ENCODE measurements around the gene CCR9. TPM values are rescaled to one million over a fixed set of nuclear protein-coding genes. Genes with fewer than 3 reads are reported as not detected.

CCR9 gene
- total and polyA plus RNA-seq, 3 donors from 2014 or later = 0.19 to 0.25 TPM; not detected in 1

- 83 to 93% methylated on average over 3 of the region's 3 CpGs for WGBS, 2 donors
Observed at GRCh38 chr3:45922039-45922326, 35.6 kb downstream of the CCR9 start.

DNA sequence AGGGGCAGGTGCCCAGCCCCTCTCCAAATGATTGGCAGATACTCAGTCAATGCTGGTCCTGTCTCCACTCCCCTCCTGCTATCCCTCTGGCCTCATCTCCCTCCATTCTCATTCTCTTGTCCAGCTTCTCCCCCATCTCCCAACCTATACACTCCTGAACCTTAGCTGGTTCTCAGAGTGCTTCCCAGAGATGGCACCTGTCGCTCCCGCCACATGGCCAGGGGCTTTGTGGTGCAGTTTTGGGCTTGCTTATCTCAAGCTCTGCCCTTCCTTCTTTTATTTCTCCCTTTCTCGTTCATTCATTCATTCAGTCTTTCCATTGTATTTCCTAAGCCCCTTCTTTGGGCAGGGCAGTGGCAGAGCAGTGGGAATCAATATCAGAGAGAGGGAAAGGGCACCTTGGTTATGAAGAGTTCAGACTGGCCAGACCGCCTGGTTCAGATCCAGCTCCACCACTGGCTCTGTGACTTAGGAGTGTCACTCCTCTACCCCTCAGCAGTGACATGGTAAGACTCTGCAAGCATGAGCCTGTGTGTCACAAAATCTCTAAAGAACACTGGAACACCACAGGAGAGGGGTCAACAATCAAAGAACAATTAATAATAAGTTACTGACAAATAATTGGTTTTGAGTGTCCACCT lies 36.7 kb downstream of the CCR9 start:
- intact Hi-C loops (cut with DNase I; ENCODE audit: low total_unique reads) = no loop called here
- Histone ChIP-seq H3K9me3 (no peaks in the 10 kb centered on the region), H3K4me1 (no peaks in the 10 kb centered on the region), H3K36me3 (ENCODE audit: low read depth, missing control alignments) (no peaks in the 10 kb centered on the region), H3K27ac (no peak overlapping the region), H3K27me3 (no peaks in the 10 kb centered on the region), H3K4me3 (no peak overlapping the region)
- TF ChIP-seq POLR2A (IDR thresholded peaks at IDR 0.05) = no peak
- TF ChIP-seq, protein P1, sequence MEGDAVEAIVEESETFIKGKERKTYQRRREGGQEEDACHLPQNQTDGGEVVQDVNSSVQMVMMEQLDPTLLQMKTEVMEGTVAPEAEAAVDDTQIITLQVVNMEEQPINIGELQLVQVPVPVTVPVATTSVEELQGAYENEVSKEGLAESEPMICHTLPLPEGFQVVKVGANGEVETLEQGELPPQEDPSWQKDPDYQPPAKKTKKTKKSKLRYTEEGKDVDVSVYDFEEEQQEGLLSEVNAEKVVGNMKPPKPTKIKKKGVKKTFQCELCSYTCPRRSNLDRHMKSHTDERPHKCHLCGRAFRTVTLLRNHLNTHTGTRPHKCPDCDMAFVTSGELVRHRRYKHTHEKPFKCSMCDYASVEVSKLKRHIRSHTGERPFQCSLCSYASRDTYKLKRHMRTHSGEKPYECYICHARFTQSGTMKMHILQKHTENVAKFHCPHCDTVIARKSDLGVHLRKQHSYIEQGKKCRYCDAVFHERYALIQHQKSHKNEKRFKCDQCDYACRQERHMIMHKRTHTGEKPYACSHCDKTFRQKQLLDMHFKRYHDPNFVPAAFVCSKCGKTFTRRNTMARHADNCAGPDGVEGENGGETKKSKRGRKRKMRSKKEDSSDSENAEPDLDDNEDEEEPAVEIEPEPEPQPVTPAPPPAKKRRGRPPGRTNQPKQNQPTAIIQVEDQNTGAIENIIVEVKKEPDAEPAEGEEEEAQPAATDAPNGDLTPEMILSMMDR (IDR thresholded peaks at IDR 0.05) = no peak
- no peak for DNase-seq
- 95 to 96% methylated on average over 4 of the region's 4 CpGs for WGBS, 2 donors

More at GRCh38 chr3:45922039-45922326, 35.6 kb downstream of the CCR9 start:
- no peak overlapping the region for H3K4me3 ChIP-seq
- no peaks in the 10 kb centered on the region for H3K9me3 ChIP-seq
- intact Hi-C loops (cut with DNase I; ENCODE audit: low total_unique reads) = no loop called here
- DNase-seq = no peak
- TF ChIP-seq POLR2A (IDR thresholded peaks at IDR 0.05) = no peak
- TF ChIP-seq, protein P1 (IDR thresholded peaks at IDR 0.05) = no peak
- H3K27me3 ChIP-seq = no peaks in the 10 kb centered on the region
- no peak overlapping the region for H3K27ac ChIP-seq
- no peaks in the 10 kb centered on the region for H3K36me3 ChIP-seq (ENCODE audit: low read depth, missing control alignments)
- H3K4me1 ChIP-seq = no peaks in the 10 kb centered on the region

DNA sequence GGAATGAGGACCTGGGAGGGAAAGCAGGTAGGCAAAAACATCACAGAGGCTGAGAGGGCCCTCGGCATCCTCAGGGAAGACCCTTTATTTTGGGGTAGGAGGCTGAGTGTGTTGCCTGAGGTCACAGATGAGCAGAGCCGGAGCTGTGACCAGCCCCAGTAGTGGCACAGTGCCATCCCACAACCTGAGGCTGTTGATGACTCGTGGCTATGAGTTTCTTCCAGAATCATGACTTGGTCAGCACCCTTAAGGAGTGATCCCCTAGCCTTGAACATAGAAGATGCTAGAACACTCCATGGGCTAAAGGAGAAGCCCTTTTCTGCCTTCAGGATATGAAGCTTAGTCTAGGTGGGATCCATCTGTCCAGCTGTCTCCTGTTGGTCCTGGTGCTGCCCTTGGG lies 37.4 kb downstream of the CCR9 start:
- H3K9me3 ChIP-seq = no peaks in the 10 kb centered on the region
- TF ChIP-seq POLR2A (IDR thresholded peaks at IDR 0.05) = no peak
- TF ChIP-seq, protein P1 (IDR thresholded peaks at IDR 0.05) = no peak
- no peak overlapping the region for H3K4me3 ChIP-seq
- no peaks in the 10 kb centered on the region for H3K4me1 ChIP-seq
- H3K27me3 ChIP-seq = no peaks in the 10 kb centered on the region
- 71 to 78% methylated on average over 3 of the region's 3 CpGs for WGBS, 2 donors
- H3K36me3 ChIP-seq (ENCODE audit: low read depth, missing control alignments) = no peaks in the 10 kb centered on the region
- no peak overlapping the region for H3K27ac ChIP-seq
- DNase-seq = no peak
- intact Hi-C loops (cut with DNase I; ENCODE audit: low total_unique reads) = no loop called here

GRCh38 chr3:45927881-45928280 lies 41.5 kb downstream of the CCR9 start:
- Histone ChIP-seq H3K4me1 (no peaks in the 10 kb centered on the region), H3K27ac (no peak overlapping the region), H3K9me3 (no peaks in the 10 kb centered on the region), H3K4me3 (no peak overlapping the region), H3K27me3 (no peaks in the 10 kb centered on the region), H3K36me3 (ENCODE audit: low read depth, missing control alignments) (no peaks in the 10 kb centered on the region)
- WGBS, 2 donors = 94 to 95% methylated on average over 2 of the region's 2 CpGs
- no peak for DNase-seq
- intact Hi-C loops (cut with DNase I; ENCODE audit: low total_unique reads) = no loop called here
- TF ChIP-seq POLR2A (IDR thresholded peaks at IDR 0.05) = no peak
- TF ChIP-seq, protein P1 (IDR thresholded peaks at IDR 0.05) = no peak

- Histone ChIP-seq H3K27me3 (no peaks in the 10 kb centered on the region), H3K27ac (no peak overlapping the region), H3K4me1 (no peaks in the 10 kb centered on the region), H3K4me3 (no peak overlapping the region), H3K36me3 (ENCODE audit: low read depth, missing control alignments) (no peaks in the 10 kb centered on the region), H3K9me3 (no peaks in the 10 kb centered on the region)
- intact Hi-C loops (cut with DNase I; ENCODE audit: low total_unique reads) = no loop called here
- TF ChIP-seq, protein P1 (IDR thresholded peaks at IDR 0.05) = peak; percentile 44 to 55 (median 45)
- TF ChIP-seq POLR2A (IDR thresholded peaks at IDR 0.05) = no peak
- DNase-seq = peak; percentile 42
- 87 to 88% methylated on average over 5 to 9 of the region's 9 CpGs for WGBS, 2 donors
Observed at GRCh38 chr3:45929042-45929679, 42.8 kb downstream of the CCR9 start.

All from testis (tissue), 3 donors.